IPS-NIHi11 (cell line): ENCODE results near the gene RBM44.
"Not testable (repeated sequence)": the region's sequence is repeated elsewhere in the genome, so short reads cannot be mapped to it uniquely, and the experiment has no call there.

Source experiments
- DNase-seq: peaks from one replicate; pipeline ENCODE4 v3.0.0; 2012; ENCODE audit warnings: mixed read lengths, low spot score

The RBM44 gene

GRCh38 chr2:237854295-237854694 is 55.7 kb downstream of the RBM44 start:
- no peak for DNase-seq

GRCh38 chr2:237857791-237858190 is 59.2 kb downstream of the RBM44 start:
- DNase-seq, result no peak

GRCh38 chr2:237858294-237859081 is 59.9 kb downstream of the RBM44 start:
- peak; percentile 81 for DNase-seq

- peak; percentile 29 for DNase-seq
Observed at GRCh38 chr2:237859082-237859433, 60.5 kb downstream of the RBM44 start.

- DNase-seq, result peak; percentile 64
Observed at GRCh38 chr2:237859533-237860272, 61.1 kb downstream of the RBM44 start, which contains the start of gene RAMP1. TSS of gene RAMP1 (plus strand) at chr2:237859623. CDS start at chr2:237859676, 53 bp downstream.

GRCh38 chr2:237860273-237860935 is 61.8 kb downstream of the RBM44 start:
- no peak for DNase-seq

GRCh38 chr2:237861875-237862527 is 63.4 kb downstream of the RBM44 start:
- no peak for DNase-seq

- no peak for DNase-seq
Observed at GRCh38 chr2:237862528-237862895, 63.9 kb downstream of the RBM44 start.

- no peak for DNase-seq
Observed at GRCh38 chr2:237863102-237863511, 64.5 kb downstream of the RBM44 start.

- peak; percentile 18 for DNase-seq
Observed at GRCh38 chr2:237863689-237864443, 65.3 kb downstream of the RBM44 start.

- no peak for DNase-seq
Observed at GRCh38 chr2:237864444-237864931, 65.9 kb downstream of the RBM44 start.

- peak; percentile 27 for DNase-seq
Observed at GRCh38 chr2:237864940-237865622, 66.5 kb downstream of the RBM44 start.

GRCh38 chr2:237865623-237866041 is 67.1 kb downstream of the RBM44 start:
- peak; percentile 50 for DNase-seq

- peak; percentile 19 for DNase-seq
Observed at GRCh38 chr2:237866101-237866621, 67.6 kb downstream of the RBM44 start.

- peak; percentile 52 for DNase-seq
Observed at GRCh38 chr2:237867465-237867864, 68.9 kb downstream of the RBM44 start.

GRCh38 chr2:237868074-237868473 is 69.5 kb downstream of the RBM44 start:
- DNase-seq, result not testable (repeated sequence)

- no peak for DNase-seq
Observed at GRCh38 chr2:237868631-237869342, 70.2 kb downstream of the RBM44 start.

GRCh38 chr2:237869343-237870102 is 70.9 kb downstream of the RBM44 start:
- no peak for DNase-seq

- no peak for DNase-seq
Observed at GRCh38 chr2:237870126-237870525, 71.5 kb downstream of the RBM44 start.
